HG03095 (cell line): ENCODE data around the gene SETD1A.
"Not testable (repeated sequence)": the region's sequence is repeated elsewhere in the genome, so short reads cannot be mapped to it uniquely, and the experiment has no call there.

Source experiments
- ATAC-seq: cut with Tn5 transposase; IDR thresholded peaks from one replicate; pipeline ENCODE4 v1.9.1; 2021; ENCODE audit warnings: moderate library complexity; ENCODE audit not compliant: unreplicated experiment

SETD1A gene

DNA sequence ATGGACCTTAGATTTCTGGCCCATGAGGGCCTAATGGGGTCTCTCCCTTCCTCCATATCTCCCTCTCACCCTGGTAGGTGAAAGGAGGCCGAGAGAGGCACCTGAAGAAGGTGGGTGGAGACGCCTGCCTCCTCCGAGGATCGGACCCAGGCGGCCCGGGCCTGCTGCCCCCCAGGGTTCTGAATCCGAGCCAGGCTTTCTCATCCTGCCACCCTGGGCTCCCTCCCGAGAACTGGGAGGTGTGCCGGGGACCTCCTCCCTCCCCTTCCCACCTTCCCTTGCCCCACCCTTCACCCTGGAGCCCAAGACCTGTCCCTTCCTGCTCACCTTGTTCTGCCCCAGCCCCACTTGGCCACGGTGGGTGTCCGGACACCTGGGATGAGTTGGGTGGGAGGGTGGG, 29.2 kb upstream of the SETD1A start:
- no peak for ATAC-seq

DNA sequence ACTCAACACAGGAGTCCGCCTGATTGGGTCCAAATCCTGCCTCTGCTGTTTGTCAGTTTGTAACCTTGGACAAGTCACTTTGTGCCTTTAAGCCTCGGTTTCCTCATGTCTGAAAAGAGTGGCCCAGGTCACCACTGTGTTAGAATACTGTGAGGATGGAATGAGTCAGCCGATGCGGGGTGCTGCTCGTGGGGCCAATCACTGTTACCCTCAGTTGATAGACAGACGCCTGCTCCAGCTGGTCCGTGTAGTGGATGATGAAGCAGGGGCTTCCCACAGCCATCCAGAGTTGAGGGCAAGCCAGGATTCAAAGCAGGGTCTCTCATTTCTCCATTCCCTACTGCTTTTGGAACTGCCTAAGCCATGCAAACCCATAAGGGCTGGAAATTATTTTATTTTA, 28.4 kb upstream of the SETD1A start:
- ATAC-seq = no peak

DNA sequence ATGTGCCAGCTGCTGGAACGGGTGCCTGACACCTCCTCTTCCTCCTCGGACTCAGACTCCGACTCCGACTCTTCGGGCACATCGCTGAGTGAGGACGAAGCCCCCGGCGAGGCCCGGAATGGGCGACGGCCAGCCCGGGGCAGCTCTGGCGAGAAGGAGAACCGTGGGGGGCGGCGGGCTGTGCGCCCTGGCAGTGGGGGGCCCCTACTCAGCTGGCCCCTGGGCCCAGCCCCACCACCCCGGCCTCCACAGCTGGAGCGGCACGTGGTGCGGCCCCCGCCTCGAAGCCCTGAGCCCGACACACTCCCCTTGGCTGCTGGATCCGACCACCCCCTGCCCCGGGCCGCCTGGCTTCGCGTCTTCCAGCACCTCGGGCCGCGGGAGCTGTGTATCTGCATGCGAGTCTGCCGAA, 27.4 kb upstream of the SETD1A start:
- ATAC-seq = no peak

DNA sequence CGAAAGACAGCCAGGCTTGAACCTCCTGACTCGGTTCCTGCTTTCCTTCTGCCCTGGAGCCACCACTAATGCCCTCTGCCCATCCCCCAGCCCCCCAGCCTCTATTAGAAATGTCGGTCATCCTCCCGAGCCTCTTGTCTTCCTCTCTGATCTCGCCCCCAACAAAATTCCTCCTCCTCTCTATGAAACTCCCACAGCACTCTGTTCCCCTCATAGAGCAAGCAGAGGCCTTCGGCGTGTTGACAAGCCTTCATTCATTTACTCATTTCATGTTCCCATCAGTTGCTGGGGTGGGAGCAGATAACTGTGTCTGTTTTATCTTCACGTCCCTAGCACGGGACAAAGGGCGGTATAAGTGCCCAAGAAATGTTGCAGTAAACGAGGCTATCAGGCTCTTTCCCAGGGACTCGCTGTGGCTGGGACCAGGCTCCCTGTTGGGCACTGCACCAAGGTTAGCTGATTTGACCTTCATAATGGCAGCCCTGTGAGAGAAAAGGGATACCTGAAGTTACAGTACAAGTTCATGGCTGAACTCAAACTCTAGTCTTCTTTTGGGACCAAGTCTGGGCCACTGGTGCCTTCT, 26.4 kb upstream of the SETD1A start:
- no peak for ATAC-seq

DNA sequence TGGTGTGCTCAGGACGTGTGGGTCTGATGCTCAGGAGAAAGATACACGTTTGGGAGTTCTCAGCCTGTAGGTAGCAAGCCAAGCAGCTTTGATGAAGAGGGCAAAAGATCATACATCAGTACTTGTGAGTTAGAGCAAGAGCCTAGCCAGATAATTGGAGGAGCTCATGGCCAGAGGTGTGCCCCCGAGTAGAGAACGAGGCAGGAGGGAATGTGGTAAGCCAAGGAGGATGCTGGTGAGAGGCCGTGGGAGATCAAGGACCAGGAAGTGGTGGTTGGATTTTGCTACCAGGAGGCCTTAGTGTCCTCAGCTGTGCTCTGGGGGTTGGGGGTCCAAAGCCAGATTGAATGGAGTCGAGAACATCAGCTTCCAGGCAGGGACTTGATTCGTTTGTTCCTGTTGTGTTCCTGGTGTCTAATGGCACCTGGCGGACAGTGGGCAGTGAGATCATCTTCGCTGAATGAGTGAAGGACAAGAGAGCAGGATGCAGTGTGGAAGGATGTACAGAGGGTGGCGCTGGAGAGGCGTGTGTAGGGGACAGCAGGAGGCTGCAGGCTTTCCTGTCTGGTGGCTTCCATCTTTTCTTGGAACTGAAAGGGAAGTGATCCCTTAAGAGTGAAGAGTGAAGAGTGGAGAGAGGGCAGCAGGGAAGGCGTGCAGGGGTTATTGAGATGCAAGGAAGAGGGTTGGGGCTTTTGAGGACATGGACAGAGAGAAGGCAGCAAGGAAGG, 22.6 kb upstream of the SETD1A start:
- no peak for ATAC-seq

DNA sequence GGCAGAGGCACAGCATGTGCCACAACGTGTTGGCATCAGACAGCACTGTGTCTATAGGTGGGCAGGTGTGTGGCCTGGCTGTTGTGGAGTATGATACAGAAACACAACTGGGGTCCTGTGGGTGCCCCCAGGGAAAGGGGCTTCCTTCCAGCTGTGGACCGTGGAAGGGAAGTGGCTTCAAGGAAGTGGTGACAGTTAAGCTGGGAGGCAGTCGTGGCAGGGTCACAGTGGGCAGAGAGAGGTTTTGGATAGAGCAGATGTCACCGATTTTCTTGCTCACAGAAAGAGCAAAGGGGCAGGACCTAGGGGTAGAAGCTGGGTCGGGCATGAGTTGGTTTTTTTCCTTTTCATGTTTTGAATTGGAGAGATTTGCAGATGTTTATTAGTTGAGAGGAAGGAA, 19.9 kb upstream of the SETD1A start:
- no peak for ATAC-seq

DNA sequence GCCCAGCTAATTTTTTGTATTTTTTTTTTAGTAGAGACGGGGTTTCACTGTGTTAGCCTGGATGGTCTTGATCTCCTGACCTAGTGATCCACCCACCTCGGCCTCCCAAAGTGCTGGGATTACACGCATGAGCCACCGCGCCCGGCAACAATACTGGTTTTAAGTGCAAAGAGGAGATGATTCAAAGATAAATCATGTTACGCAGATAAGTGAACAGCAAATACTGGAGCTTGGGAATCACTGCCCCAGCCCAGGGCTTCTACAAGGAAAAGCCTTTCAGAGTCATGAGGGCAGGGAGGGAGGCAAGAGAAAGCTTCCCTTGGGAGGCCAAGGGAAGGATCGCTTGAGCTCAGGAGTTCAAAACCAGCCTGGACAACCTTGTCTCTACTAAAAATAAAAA, 18.0 kb upstream of the SETD1A start:
- not testable (repeated sequence) for ATAC-seq

DNA sequence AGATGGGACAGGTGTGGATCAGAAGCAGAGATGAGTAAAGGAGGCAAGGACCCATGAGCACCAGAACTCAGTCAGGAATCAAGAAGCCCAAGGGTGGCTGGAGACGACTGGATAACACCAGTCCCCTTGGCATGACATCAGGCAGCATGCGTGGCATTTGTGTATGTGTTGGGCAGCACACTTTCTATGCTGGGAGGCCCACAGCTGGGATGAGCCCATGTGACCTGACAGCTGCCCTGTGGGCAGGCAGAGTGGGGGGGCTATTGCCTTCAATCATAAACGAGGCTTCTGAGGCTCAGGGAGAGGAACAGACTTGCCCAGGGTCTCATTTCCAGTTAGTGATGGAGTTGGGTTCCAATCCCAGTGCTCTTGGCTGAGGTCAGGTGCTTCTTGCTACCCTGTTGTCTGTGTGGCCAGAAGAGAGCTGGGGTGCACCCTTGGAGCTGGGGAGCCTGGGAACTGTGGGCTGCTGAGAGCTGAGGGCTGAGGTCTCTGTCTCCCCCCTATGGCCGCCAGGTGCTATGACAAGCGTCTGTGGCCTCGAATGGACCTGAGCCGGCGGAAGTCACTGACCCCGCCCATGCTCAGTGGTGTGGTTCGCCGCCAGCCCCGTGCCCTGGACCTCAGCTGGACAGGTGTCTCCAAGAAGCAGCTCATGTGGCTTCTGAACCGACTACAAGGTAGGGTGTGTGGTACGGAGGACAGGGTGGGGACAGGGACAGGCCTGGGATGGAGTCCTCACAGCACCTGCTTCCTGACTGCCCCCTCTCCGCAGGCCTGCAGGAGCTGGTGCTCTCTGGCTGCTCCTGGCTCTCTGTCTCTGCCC, 15.7 kb upstream of the SETD1A start:
- peak; percentile 72 for ATAC-seq

DNA sequence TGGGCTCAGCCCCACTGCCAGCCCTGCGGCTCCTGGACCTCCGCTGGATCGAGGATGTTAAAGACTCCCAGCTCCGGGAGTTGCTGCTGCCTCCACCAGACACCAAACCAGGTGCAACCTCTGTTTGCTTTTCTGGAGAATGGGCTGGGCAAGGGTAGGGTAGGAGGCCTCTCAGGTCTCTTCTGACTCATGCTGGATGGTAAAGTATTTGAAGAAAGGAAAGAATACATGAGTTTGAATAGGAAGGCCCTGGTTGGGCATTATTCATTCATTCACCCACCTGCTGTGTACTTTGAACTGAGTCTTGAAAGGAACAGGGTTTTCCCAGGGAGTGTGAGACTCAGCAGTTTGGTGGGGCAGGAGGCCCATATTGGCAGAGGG, 15.1 kb upstream of the SETD1A start:
- no peak for ATAC-seq

DNA sequence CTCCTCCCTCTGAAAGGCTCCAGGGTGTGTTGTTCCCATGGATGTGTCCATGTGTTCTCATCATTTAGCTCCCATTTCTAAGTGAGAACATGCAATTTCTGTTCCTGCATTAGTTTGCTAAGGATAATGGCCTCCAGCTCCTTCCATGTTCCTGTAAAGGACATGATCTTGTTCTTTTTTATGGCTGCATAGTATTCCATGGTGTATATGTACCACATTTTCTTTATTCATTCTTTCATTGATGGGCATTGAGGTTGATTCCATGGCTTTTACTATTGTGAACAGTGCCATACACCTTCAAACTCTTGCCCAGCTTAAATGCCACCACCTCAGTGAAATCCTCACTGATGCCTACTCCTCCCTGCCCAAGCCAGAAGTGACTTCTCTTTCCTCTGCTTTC, 13.2 kb upstream of the SETD1A start:
- ATAC-seq = no peak

DNA sequence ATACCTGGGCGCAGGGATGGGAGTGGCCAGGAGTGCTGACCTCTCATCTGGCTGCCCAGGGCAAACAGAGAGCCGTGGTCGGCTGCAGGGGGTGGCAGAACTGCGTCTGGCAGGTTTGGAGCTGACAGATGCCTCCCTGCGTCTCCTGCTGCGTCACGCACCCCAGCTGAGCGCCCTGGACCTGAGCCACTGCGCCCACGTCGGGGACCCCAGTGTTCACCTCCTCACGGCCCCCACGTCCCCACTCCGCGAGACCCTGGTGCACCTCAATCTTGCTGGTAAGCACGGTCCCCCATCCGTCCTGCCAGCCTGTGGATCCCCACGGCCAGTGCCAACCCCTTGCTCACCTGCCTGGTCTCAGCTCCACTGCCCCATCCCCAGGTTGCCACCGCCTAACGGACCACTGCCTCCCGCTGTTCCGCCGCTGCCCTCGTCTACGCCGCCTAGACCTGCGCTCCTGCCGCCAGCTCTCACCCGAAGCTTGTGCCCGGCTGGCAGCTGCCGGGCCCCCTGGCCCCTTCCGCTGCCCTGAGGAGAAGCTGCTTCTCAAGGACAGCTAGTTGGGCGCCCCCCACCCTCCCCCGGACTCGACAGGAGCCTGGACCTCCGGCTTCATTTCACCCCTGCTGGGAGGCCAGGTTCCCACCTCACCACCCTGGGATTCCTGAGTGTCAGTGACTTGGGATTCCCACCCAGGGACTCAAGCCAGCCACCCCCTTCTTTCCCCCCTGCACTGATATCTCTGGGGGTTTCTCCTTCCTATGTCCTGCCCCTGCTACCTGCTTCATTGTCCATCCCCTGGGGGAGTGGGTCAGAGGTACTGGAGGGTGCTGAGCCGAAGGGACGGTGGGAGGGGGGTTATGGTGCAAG, 10.6 kb upstream of the SETD1A start:
- no peak for ATAC-seq

DNA sequence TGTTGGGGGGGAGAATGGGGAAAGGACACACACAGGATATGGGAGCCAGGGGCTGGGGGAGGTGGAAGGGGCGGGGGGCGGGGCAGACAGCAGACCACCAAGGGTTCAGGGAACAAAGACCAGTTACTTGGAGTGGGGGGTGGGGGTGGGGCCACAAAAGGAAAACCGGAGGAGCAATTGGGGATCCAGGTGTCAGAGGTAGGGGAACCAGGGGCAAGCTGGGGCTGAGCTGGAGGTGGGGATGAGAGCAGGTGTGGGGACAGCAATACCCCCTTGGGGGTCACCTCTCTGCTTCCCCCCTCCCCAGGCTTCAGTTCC, 10.1 kb upstream of the SETD1A start:
- ATAC-seq = no peak

DNA sequence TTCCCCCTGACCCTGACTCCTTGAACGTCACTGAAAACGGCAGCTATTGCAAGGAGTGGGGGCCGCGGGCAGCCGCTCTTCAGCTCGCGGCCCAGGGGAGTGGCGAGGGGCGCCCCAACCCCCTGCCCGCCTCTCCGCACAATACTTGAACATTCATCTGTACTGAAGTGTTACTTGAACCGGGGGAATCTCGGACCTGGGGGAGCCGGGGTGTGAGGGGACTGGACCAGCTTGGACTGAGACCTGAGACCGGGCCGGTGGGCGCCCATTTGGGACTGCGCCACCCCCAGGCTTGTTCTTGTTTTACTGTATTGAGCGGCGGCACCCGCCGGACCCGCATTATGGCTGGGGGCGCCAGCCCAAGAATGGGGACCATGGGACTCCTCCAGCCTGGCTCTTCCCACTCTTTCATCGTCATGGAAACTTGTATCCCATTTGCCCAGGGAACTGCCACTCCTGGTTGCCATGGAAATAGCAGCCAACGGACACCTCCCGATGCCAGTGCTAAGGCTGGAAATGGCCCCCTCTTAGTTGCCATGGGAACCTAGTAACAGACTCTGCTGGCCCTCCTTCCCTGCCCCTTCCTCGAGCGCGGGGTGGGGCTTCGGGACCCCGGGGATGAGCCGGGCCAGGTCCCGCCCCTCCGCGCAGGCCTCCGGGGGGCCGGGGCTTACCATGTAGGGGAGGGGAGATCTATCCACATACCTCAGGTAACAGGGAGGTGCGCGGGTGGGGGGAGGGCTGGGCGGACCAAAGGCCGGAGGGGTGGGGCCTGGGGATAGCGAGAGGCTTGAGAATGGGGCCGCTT, 9.5 kb upstream of the SETD1A start:
- no peak for ATAC-seq

DNA sequence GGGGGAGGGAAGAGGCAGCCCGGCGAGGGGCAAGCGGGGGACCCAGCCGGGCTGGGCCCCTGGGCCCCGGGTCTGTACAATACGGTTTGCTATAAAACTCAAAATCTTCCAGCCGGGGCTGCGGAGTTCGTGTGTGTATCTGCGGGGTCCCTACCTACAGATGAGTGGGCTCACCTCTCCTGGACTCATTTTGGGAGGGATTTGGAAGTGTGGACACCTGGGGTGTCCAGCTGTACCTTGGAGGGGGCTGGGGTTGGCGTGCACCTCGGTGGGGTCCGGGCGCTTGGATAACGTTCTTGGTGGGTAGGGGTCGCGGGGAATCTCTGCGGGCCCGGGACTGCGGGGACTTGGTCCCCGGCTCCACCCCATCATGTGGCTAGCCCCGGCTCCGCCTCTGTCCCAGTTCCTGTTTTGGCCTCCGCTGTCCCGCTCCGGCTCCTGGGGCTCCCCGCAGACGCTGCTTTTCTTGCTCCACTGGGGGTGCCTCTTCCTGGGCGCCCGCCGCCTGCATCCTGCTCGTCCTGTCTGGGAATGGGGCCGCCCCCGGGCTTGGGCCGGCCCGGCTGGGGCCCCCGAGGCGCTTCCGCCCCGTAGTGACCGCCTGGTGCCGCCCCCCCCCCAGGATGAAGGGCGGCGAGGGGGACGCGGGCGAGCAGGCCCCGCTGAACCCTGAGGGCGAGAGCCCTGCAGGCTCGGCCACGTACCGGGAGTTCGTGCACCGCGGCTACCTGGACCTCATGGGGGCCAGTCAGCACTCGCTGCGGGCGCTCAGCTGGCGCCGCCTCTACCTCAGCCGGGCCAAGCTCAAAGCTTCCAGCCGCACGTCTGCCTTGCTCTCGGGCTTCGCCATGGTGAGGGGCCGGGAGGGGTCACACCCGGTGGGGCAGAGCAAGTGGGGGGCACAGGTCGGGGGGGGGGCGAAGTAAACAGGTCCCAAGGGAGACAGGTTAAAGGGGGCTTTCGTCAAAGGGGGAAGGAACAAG, 8.6 kb upstream of the SETD1A start, which contains the start of gene ORAI3:
TSS of gene ORAI3 (plus strand) at position 402 of the 983 bp plus-strand sequence. CDS start at position 624, 222 bp downstream.
- ATAC-seq = peak; percentile 59

DNA sequence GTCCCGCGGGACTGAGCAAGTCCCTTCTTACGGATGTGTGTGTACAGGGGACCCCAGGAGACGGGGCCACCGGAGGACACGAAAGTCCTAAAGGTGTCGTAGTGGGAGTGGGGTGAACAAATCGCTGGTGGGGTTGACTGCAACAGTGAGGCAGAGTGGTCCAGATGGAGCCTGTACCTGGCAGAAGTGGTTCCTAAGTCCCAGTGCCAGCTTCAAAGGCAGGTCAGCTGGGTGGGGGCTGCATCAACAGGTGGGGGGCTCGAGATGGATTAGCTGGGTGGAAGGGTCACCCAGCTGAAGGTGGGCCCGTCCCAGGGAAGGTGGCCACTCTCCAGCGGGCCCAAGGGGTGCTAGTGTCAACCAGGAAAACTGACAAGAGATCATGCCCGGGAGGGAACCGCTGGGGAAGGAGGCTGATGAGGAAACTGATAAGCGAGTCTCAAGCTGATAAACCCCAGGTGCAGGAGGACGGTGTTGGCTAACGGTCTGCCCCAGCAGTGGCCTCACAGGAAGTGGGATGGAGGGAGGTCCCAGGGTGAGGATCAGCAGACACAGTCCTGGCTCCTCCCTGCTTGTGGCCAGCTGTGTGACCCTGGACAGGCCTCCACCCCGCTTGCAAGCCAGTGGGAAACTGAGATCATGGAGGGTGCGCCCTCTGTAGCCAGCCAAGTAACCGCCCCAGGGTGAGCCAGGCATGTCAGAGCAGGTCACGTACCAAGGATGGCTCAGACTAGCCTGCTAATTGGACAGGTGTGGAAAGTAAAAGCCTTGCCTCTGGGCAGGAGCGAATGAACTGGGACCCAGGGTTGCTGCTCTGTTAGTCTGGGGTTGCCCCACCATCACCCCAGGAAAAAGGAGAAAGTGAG, 7.7 kb upstream of the SETD1A start:
- peak; percentile 52 for ATAC-seq

DNA sequence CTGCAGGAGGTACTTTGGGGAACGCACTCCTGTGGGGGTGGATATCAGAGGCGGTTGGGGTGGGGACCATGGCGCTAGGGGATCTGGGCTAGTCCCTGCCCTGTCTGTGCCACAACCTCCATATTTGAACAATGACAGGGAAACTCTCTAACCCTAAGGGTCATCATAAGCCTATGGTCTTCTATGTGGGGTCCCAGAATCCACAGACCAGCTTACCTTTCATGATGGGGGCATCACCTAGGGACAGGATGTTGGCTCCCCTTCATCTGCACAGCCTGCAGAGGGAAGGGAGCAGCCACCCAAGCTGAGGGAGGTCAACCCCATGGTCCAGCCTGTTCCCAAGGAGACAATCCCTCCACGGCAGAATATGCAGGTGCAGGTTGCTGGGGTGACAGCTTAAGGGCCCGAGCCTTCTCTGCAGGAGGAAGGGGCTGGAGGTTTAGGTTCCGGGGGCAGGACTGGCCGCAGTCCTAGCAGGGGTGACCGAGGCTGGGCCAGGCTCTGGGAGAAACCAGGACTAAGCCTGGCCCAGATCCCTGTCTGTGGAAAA, 7.0 kb upstream of the SETD1A start:
- no peak for ATAC-seq

DNA sequence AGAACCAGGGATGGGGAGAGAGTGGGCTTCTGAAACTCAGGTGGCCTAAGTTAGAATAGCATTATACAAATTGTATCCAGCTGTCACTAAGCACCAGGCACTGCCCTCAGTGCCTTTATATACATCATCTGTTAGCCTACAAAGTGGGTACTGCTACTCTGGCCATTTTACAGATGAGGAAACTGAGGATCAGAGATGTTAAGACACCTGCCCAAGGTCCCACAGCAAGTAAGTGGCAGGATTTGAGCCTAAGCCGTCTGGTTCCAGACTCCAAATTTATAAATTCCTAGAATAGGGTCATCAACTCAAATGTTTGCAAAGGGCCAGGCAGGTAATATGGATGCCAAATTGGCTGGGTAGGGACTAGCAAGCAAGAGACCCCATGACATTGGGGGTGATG, 6.4 kb upstream of the SETD1A start:
- no peak for ATAC-seq

DNA sequence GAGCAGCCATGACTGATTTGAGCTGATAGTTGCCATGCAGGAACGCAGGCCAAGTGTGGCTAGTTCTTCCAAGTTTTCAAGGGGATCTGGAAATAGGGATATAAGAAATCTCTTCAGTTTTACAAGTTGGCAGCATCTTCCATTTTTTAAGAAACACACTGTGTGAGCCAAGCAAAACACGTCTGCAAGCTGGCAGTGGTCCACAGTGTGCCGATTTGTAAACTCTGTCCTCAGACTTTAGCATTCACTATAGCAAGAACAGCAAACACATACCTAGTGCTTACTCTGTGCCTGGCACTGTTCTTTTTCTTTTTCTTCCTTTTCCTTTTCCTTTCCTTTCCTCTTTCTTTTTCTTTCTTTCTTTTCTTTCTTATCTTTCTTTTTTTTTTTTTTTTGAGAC, 5.8 kb upstream of the SETD1A start:
- ATAC-seq = no peak
